Neuronal stem cell (in vitro differentiated cells): ENCODE results near the gene CTXN1.

Experiments used
- DNase-seq: peaks from one replicate; pipeline ENCODE4 v3.0.0-alpha.2; 2013; ENCODE audit warnings: low spot score
- H2AFZ ChIP-seq: one replicate; pipeline ENCODE4 v1.6.1; 2013; ENCODE audit warnings: mild to moderate bottlenecking, low read length, inconsistent platforms
- H2AK5ac ChIP-seq: 2 replicates; pipeline ENCODE4 v1.6.1; 2013; ENCODE audit warnings: low read depth, mild to moderate bottlenecking, inconsistent platforms, low read length, moderate library complexity, mixed read lengths
- H2BK120ac ChIP-seq: 2 replicates; pipeline ENCODE4 v1.6.1; 2013; ENCODE audit warnings: low read depth, mild to moderate bottlenecking, inconsistent platforms, low read length, moderate library complexity, mixed read lengths
- H2BK12ac ChIP-seq: one replicate; pipeline ENCODE4 v1.6.1; 2013; ENCODE audit warnings: low read length, inconsistent platforms
- H2BK15ac ChIP-seq: 2 replicates; pipeline ENCODE4 v1.6.1; 2013; ENCODE audit warnings: mild to moderate bottlenecking, low read length, inconsistent platforms, mixed read lengths
- H2BK5ac ChIP-seq: one replicate; pipeline ENCODE4 v1.6.1; 2013; ENCODE audit warnings: inconsistent platforms, mild to moderate bottlenecking, low read length, moderate library complexity
- H3K14ac ChIP-seq: one replicate; pipeline ENCODE4 v1.6.1; 2013; ENCODE audit warnings: low read length, inconsistent platforms
- H3K18ac ChIP-seq: 2 replicates; pipeline ENCODE4 v1.6.1; 2013; ENCODE audit warnings: low read length, inconsistent platforms
- H3K23ac ChIP-seq: 2 replicates; pipeline ENCODE4 v1.6.1; 2013; ENCODE audit warnings: low read depth, mild to moderate bottlenecking, mixed read lengths, low read length, inconsistent platforms; ENCODE audit not compliant: poor library complexity
- H3K27ac ChIP-seq: replicated peaks from 3 replicates; pipeline ENCODE4 v1.5.1; 2013; ENCODE audit warnings: low read length, inconsistent platforms
- H3K27me3 ChIP-seq, 3 experiments: 2 replicates each; pipeline ENCODE4 v1.6.1; 2013; ENCODE audit warnings: low read length in 3 of 3, mild to moderate bottlenecking in 2 of 3, inconsistent platforms in 1 of 3, low read depth in 1 of 3, mixed read lengths in 1 of 3, moderate library complexity in 1 of 3; ENCODE audit not compliant: control insufficient read depth in 3 of 3, insufficient read depth in 3 of 3
- H3K36me3 ChIP-seq, 2 donors: replicated peaks in 1 of 2; 2 replicates each; pipeline ENCODE4 v1.6.1; 2013; ENCODE audit warnings: low read length in 2 of 2; ENCODE audit not compliant: control insufficient read depth in 2 of 2, insufficient read depth in 2 of 2
- H3K4ac ChIP-seq: 2 replicates; pipeline ENCODE4 v1.6.1; 2013; ENCODE audit warnings: inconsistent platforms, mild to moderate bottlenecking, low read length, moderate library complexity
- H3K4me1 ChIP-seq, 2 donors: 1 replicate in 1 of 2; 2 replicates in 1 of 2; pipeline ENCODE4 v1.6.1; 2013; ENCODE audit warnings: low read length in 2 of 2, low read depth in 1 of 2; ENCODE audit not compliant: control insufficient read depth in 2 of 2, insufficient read depth in 1 of 2
- H3K4me2 ChIP-seq: one replicate; pipeline ENCODE4 v1.6.1; 2013; ENCODE audit warnings: mild to moderate bottlenecking, low read length, inconsistent platforms; ENCODE audit not compliant: insufficient read depth, poor library complexity, severe bottlenecking
- H3K4me3 ChIP-seq, 2 donors: 2 replicates each; pipeline ENCODE4 v1.5.1; 2013; ENCODE audit warnings: low read length in 2 of 2, mild to moderate bottlenecking in 2 of 2, inconsistent platforms in 1 of 2, moderate library complexity in 1 of 2
- H3K79me1 ChIP-seq: one replicate; pipeline ENCODE4 v1.6.1; 2013; ENCODE audit warnings: low read depth, mild to moderate bottlenecking, inconsistent platforms, low read length, moderate library complexity
- H3K9ac ChIP-seq: one replicate; pipeline ENCODE4 v1.6.1; 2013; ENCODE audit warnings: mild to moderate bottlenecking, low read depth, low read length, inconsistent platforms; ENCODE audit not compliant: poor library complexity
- H3K9me3 ChIP-seq, 2 donors: replicated peaks in 1 of 2; 2 replicates each; pipeline versions ENCODE3 to v1.6.1; 2013; ENCODE audit warnings: low read length in 2 of 2, mild to moderate bottlenecking in 2 of 2, inconsistent platforms in 1 of 2, low read depth in 1 of 2, mixed read lengths in 1 of 2, moderate library complexity in 1 of 2; ENCODE audit not compliant: control insufficient read depth in 2 of 2, insufficient read depth in 1 of 2
- H4K8ac ChIP-seq: one replicate; pipeline ENCODE4 v1.6.1; 2013; ENCODE audit warnings: low read depth, mild to moderate bottlenecking, inconsistent platforms, low read length, moderate library complexity
- H4K91ac ChIP-seq: one replicate; pipeline ENCODE4 v1.6.1; 2013; ENCODE audit warnings: low read length, low read depth, mild to moderate bottlenecking, inconsistent platforms; ENCODE audit not compliant: poor library complexity
- WGBS, 2 donors: extraction: QIAGEN DNeasy Blood & Tissue Kit; methylation state at CpG; one replicate each; pipeline ENCODE4 v1.1.7; 2013; ENCODE audit warnings: missing lambda C conversion rate in 2 of 2, mixed read lengths in 1 of 2; ENCODE audit not compliant: insufficient read length in 2 of 2, insufficient replicate concordance in 1 of 2; ENCODE audit errors: extremely low coverage in 2 of 2; 5-methylcytosine and 5-hydroxymethylcytosine counted together

CTXN1 gene

GRCh38 chr19:7903244-7904073, 22.5 kb downstream of the CTXN1 start, which contains the start of gene MAP2K7:
Gene MAP2K7, plus strand, starts transcription at chr19:7903877. Its CDS starts 68 bp downstream, at chr19:7903945.
- peaks cover 5 to 17% of the 10 kb centered on the region in 2 donors for H3K36me3 ChIP-seq
- H3K4ac ChIP-seq: no peak within 1 kb of the TSS
- H2AK5ac ChIP-seq: peak within 1 kb of the TSS; percentile 95
- H2BK5ac ChIP-seq: peak within 1 kb of the TSS; percentile 93
- no peaks in the 10 kb centered on the region for H3K9me3 ChIP-seq
- peaks cover 21% of the 10 kb centered on the region for H3K79me1 ChIP-seq
- H4K8ac ChIP-seq: no peak within 1 kb of the TSS
- peaks cover 13% of the 10 kb centered on the region in 2 donors for H3K4me1 ChIP-seq
- H2BK120ac ChIP-seq: peak within 1 kb of the TSS; percentile 83
- peak within 1 kb of the TSS; percentile 94 for H3K14ac ChIP-seq
- no peak within 1 kb of the TSS for H4K91ac ChIP-seq
- H3K23ac ChIP-seq: peak within 1 kb of the TSS; percentile 96
- peak within 1 kb of the TSS; percentile 92 for H3K27ac ChIP-seq
- DNase-seq: peak; percentile 100
- H3K4me2 ChIP-seq: peak within 1 kb of the TSS; percentile 98
- H2BK15ac ChIP-seq: peak within 1 kb of the TSS; percentile 81
- WGBS, 2 donors: no CpG with 5 or more reads among the region's 89 CpGs
- H2BK12ac ChIP-seq: no peak within 1 kb of the TSS
- H3K4me3 ChIP-seq: peak within 1 kb of the TSS; percentile 87 to 97
- H3K18ac ChIP-seq: peak within 1 kb of the TSS; percentile 100
- peaks cover 0 to 4% (median 0%) of the 10 kb centered on the region in 3 experiments for H3K27me3 ChIP-seq
- H3K9ac ChIP-seq: peak within 1 kb of the TSS; percentile 94
- peak within 1 kb of the TSS; percentile 87 for H2AFZ ChIP-seq

GRCh38 chr19:7902796-7903243, 23.1 kb downstream of the CTXN1 start:
- Histone ChIP-seq H2AFZ (peak overlapping the region; percentile 84), H3K18ac (peak overlapping the region; percentile 96), H2BK120ac (peak overlapping the region; percentile 83), H3K9me3 (no peaks in the 10 kb centered on the region), H3K4me1 (peaks cover 13% of the 10 kb centered on the region in 2 donors), H4K91ac (no peak overlapping the region), H3K36me3 (peaks cover 5 to 17% of the 10 kb centered on the region in 2 donors), H2BK5ac (no peak overlapping the region), H2BK12ac (no peak overlapping the region), H2AK5ac (peak overlapping the region; percentile 95), H3K9ac (peak overlapping the region; percentile 94), H3K79me1 (peaks cover 19% of the 10 kb centered on the region), H3K4me2 (peak overlapping the region; percentile 81), H3K27ac (peak overlapping the region; percentile 92), H4K8ac (no peak overlapping the region), H3K4ac (no peak overlapping the region), H2BK15ac (no peak overlapping the region), H3K4me3 (peak overlapping the region; percentile 78 to 97), H3K27me3 (peaks cover 0 to 4% (median 0%) of the 10 kb centered on the region in 3 experiments), H3K14ac (peak overlapping the region; percentile 94), H3K23ac (peak overlapping the region; percentile 96)
- no CpG with 5 or more reads among the region's 20 CpGs for WGBS, 2 donors
- no peak for DNase-seq

GRCh38 chr19:7901337-7901736, 24.6 kb downstream of the CTXN1 start:
- H3K27me3 ChIP-seq: peaks cover 0 to 4% (median 0%) of the 10 kb centered on the region in 3 experiments
- H4K8ac ChIP-seq: no peak overlapping the region
- H3K9me3 ChIP-seq: no peaks in the 10 kb centered on the region
- no peak overlapping the region for H2BK5ac ChIP-seq
- peaks cover 13% of the 10 kb centered on the region in 2 donors for H3K4me1 ChIP-seq
- peaks cover 1 to 12% of the 10 kb centered on the region in 2 donors for H3K36me3 ChIP-seq
- WGBS, 2 donors: no CpG with 5 or more reads among the region's 7 CpGs
- H3K18ac ChIP-seq: no peak overlapping the region
- H3K14ac ChIP-seq: no peak overlapping the region
- no peak overlapping the region for H3K4ac ChIP-seq
- no peak overlapping the region for H2AK5ac ChIP-seq
- H3K9ac ChIP-seq: no peak overlapping the region
- no peak overlapping the region for H2BK120ac ChIP-seq
- no peak overlapping the region for H3K4me3 ChIP-seq
- H2BK15ac ChIP-seq: no peak overlapping the region
- H3K79me1 ChIP-seq: peaks cover 13% of the 10 kb centered on the region
- H3K4me2 ChIP-seq: no peak overlapping the region
- H3K27ac ChIP-seq: no peak overlapping the region
- no peak for DNase-seq
- H4K91ac ChIP-seq: no peak overlapping the region
- H3K23ac ChIP-seq: no peak overlapping the region
- H2BK12ac ChIP-seq: no peak overlapping the region
- H2AFZ ChIP-seq: no peak overlapping the region

DNA sequence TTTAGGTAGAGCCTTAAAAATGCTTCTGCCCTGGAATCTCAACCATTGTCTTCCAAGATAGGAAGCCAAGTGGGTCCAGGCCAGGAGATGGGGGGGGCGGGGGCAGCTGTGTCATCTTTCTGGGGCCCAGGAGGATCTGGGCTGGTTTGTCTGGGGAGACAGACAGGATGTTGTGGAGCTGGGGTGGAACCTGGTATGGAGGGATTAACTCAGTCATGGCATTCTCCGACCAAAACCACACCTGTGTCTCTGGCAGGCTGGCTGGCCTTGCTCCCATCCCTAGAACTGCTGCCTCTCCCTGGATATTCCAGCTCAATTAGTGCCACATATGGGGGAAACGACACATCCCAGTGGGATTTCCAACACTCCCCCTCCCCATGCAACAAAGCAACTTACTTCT, 25.0 kb downstream of the CTXN1 start:
- WGBS, 2 donors: no CpG with 5 or more reads among the region's 3 CpGs
- no peak overlapping the region for H2BK120ac ChIP-seq
- H3K4me1 ChIP-seq: peaks cover 13% of the 10 kb centered on the region in 2 donors
- H4K91ac ChIP-seq: no peak overlapping the region
- H3K27me3 ChIP-seq: peaks cover 0 to 4% (median 0%) of the 10 kb centered on the region in 3 experiments
- no peaks in the 10 kb centered on the region for H3K9me3 ChIP-seq
- H3K4me2 ChIP-seq: no peak overlapping the region
- H3K18ac ChIP-seq: no peak overlapping the region
- no peak for DNase-seq
- H3K14ac ChIP-seq: no peak overlapping the region
- no peak overlapping the region for H2AK5ac ChIP-seq
- no peak overlapping the region for H4K8ac ChIP-seq
- H3K4me3 ChIP-seq: no peak overlapping the region
- H3K79me1 ChIP-seq: peaks cover 12% of the 10 kb centered on the region
- H2BK12ac ChIP-seq: no peak overlapping the region
- H3K9ac ChIP-seq: no peak overlapping the region
- no peak overlapping the region for H2AFZ ChIP-seq
- no peak overlapping the region for H3K4ac ChIP-seq
- no peak overlapping the region for H3K23ac ChIP-seq
- H2BK5ac ChIP-seq: peak overlapping the region; percentile 39
- no peak overlapping the region for H3K27ac ChIP-seq
- H3K36me3 ChIP-seq: peaks cover 1 to 8% of the 10 kb centered on the region in 2 donors
- H2BK15ac ChIP-seq: no peak overlapping the region
